ENCODE results near the gene CD200R1L. TPM values are rescaled to one million over a fixed set of nuclear protein-coding genes. Genes with fewer than 3 reads are reported as not detected.

Gene CD200R1L
- total and polyA plus RNA-seq, 2 of the 4 experiments (the other 2 are of a cell fraction) = not detected

- no peak for TF ChIP-seq BHLHE40 (IDR thresholded peaks at IDR 0.05; ENCODE audit: low read depth, low read length)
- no peak for TF ChIP-seq CTCF (conservative IDR thresholded peaks at IDR 0.05; ENCODE audit: low read depth, low read length)
- no peak for TF ChIP-seq SMC3 (IDR thresholded peaks at IDR 0.05; ENCODE audit: low read depth, low read length)
- TF ChIP-seq RAD21 (IDR thresholded peaks at IDR 0.05; ENCODE audit: low read length) = no peak
- H2BK5ac ChIP-seq (ENCODE audit: low read depth, low read length, poor library complexity, severe bottlenecking) = no peak overlapping the region
- 30% methylated on average over 2 of the region's 3 CpGs; no CpG with 5 or more reads in 1 of the 2 experiments for WGBS, 2 experiments (ENCODE audit: extremely low coverage in 2 of 2, insufficient read length in 1 of 2)
- H3K56ac ChIP-seq (ENCODE audit: extremely low read depth, insufficient read depth, low read length) = no peak overlapping the region
- H3K9me3 ChIP-seq (ENCODE audit: control insufficient read depth, insufficient read depth, low read length) = no peaks in the 10 kb centered on the region
- H2AK5ac ChIP-seq (ENCODE audit: low read depth, low read length) = no peak overlapping the region
- dilution Hi-C loops (cut with HindIII; ENCODE audit: low sequenced_read_pairs, unreplicated experiment) (no loop called here), intact Hi-C loops (cut with micrococcal nuclease) (no loop called here), in situ Hi-C loops (cut with MboI; ENCODE audit: low sequenced_read_pairs) (no loop called here)
- H2AFZ ChIP-seq (replicated peaks; ENCODE audit: low read length, poor library complexity) = no peak overlapping the region
- no peak for DNase-seq
- no peak for ATAC-seq (ENCODE audit: low read depth)
- H2AK9ac ChIP-seq (replicated peaks; ENCODE audit: low read depth, low read length, poor library complexity) = no peak overlapping the region
- no TSS peak for BruUV-seq (replicated peaks)
- H3K18ac ChIP-seq (ENCODE audit: low read depth, low read length) = no peak overlapping the region
- peak overlapping the region; percentile 64 for H3K4me2 ChIP-seq (ENCODE audit: low read depth, low read length)
- ChIA-PET CTCF (no interaction called here), POLR2A (ENCODE audit: unreplicated experiment) (no interaction called here)
- H3K27ac ChIP-seq (ENCODE audit: insufficient read depth, low read length) = no peak overlapping the region
- no peaks in the 10 kb centered on the region for H3K9me1 ChIP-seq (ENCODE audit: insufficient read depth, low read length)
- H3K4me1 ChIP-seq (ENCODE audit: control insufficient read depth, insufficient read depth, low read length) = no peaks in the 10 kb centered on the region
- H3K79me1 ChIP-seq (ENCODE audit: low read depth in 1 of 2, low read length in 2 of 2) = no peaks in the 10 kb centered on the region
- no peak overlapping the region for H3K23ac ChIP-seq (ENCODE audit: low read depth, low read length)
- no peak overlapping the region for H3K14ac ChIP-seq (replicated peaks; ENCODE audit: low read depth, low read length)
- no peaks in the 10 kb centered on the region for H3K36me3 ChIP-seq (ENCODE audit: control insufficient read depth, insufficient read depth, low read length)
- no peak overlapping the region for H2BK120ac ChIP-seq (ENCODE audit: low read depth, low read length)
- no peak overlapping the region for H4K91ac ChIP-seq (ENCODE audit: insufficient read depth, low read depth, low read length)
- no peak overlapping the region for H3K4ac ChIP-seq (ENCODE audit: low read depth, low read length)
- H3K4me3 ChIP-seq (ENCODE audit: insufficient read depth, low read depth, low read length) = peak overlapping the region; percentile 44; the same call in 1 of the 2 replicates
- H2BK15ac ChIP-seq (ENCODE audit: low read depth, low read length) = no peak overlapping the region
- peaks cover 2% of the 10 kb centered on the region; the same call in 1 of the 2 replicates for H3K27me3 ChIP-seq (ENCODE audit: control insufficient read depth, insufficient read depth, low read length)
- no peak overlapping the region for H4K5ac ChIP-seq (ENCODE audit: low read depth, low read length)
- no peaks in the 10 kb centered on the region for H4K20me1 ChIP-seq (ENCODE audit: insufficient read depth, low read length)
- no peak overlapping the region for H2BK20ac ChIP-seq (ENCODE audit: low read depth, low read length)
- H3K9ac ChIP-seq (ENCODE audit: low read depth, low read length) = no peak overlapping the region
- no peak overlapping the region for H4K8ac ChIP-seq (ENCODE audit: low read depth in 2 of 2, low read length in 2 of 2)
Measured at GRCh38 chr3:112848196-112848595, 1.5 kb upstream of the CD200R1L start.
